ENCODE data around the gene TMEM256. TPM values are rescaled to one million over a fixed set of nuclear protein-coding genes. Genes with fewer than 3 reads are reported as not detected.

The TMEM256 gene
- total RNA-seq, 4 donors from 2014 or later = 45.8 to 98.2 (median 83.2) TPM

DNA sequence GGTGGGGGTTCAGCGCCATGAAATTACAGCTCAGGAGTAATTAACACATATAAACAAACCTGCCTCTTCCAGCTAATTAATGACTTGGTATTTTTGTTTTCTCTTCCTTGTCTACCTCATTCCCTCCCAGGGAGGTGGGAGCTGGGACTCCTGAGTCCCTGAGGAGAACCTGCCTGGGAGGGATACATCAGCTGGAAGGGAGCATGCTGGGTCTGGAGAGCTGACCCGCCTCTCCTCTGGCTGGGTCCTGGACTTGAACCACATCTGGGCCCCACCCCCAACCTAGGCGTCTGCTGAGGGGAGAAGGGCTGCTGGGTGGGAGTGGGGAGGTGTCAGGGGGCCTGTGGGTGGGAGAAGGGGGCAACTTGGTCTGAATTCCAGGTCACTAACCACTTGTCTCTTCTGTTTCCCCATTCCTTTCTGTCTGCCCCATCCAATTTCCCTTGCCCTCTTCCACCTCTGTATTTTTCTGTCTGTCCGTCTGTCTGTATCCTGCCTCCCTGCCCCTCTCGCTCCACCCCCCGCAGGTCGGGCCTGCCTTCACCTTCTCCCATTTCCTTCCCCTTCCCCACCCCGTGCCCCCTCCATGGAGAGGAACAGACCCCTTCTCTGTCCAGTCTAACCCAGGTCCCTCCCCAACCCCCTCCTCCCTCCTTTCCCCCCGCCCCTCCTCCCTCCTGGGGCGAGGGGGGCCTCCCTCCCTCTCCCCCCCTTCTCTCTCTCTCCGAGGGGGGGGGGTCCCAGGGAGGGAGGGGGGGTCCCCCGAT is 3.8 kb upstream of the TMEM256 start, which contains the start of gene NLGN2:
NLGN2 (plus strand) TSS at position 361 of the 767 bp plus-strand sequence. CDS start 411 bp downstream, outside the sequence.
- DNase-seq (ENCODE audit: low spot score) (no peak), ATAC-seq (ENCODE audit: low FRiP score) (no peak)
- TF ChIP-seq, protein P1, sequence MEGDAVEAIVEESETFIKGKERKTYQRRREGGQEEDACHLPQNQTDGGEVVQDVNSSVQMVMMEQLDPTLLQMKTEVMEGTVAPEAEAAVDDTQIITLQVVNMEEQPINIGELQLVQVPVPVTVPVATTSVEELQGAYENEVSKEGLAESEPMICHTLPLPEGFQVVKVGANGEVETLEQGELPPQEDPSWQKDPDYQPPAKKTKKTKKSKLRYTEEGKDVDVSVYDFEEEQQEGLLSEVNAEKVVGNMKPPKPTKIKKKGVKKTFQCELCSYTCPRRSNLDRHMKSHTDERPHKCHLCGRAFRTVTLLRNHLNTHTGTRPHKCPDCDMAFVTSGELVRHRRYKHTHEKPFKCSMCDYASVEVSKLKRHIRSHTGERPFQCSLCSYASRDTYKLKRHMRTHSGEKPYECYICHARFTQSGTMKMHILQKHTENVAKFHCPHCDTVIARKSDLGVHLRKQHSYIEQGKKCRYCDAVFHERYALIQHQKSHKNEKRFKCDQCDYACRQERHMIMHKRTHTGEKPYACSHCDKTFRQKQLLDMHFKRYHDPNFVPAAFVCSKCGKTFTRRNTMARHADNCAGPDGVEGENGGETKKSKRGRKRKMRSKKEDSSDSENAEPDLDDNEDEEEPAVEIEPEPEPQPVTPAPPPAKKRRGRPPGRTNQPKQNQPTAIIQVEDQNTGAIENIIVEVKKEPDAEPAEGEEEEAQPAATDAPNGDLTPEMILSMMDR (IDR thresholded peaks at IDR 0.05) = no peak

DNA sequence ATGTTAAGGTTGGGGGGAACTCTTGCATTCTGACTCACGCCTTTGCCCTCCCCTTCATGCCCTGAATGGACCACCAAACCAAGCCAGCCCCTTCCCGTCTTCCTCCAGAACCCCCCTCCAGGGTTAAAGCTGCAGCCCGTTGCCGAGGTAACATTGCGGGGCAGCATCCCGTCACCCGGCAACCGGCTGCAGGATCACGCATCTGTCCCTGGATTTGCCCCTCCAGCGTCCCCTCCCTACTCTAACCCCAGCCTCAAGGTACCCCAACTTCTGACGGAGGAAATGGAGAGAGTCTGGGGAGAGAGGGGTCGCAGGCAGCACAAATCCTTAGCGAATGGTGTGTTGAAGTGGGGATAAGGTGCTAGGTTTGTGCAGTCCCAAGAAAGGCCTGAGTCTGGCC is 3.2 kb upstream of the TMEM256 start:
- no peak for DNase-seq (ENCODE audit: low spot score)
- ATAC-seq (ENCODE audit: low FRiP score) = no peak
- TF ChIP-seq, protein P1 (IDR thresholded peaks at IDR 0.05) = no peak

DNA sequence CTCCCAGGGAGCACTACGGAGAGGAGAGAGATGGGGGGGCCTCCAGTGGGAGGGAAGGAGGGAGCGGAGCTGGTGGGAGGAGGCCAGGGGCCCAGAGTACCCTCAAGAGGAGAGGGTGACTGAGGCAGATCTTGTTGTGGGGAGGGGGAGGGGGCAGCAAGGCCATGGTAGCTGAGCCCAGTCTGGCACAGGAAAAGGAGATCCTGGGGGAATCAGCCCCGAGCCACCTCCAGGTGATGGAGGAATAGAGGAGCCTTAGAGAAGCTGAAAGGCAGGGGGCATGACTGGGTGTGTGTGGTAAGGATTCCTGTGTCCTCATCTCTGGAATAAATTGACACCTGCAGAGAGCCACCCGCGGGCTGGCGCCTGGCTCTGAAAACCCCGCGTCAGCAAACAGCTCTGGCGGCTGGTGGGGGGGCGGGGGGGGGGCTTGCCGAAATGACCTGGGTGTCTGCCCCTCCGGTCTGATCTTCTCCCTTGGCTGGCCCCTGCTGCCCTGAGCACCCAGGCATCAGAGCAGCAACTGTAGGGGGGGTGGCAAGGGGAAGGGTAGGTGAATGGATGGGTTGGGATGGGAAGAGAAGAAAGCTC is 2.4 kb upstream of the TMEM256 start:
- ATAC-seq (ENCODE audit: low FRiP score) (no peak), DNase-seq (ENCODE audit: low spot score) (no peak)
- TF ChIP-seq, protein P1 (IDR thresholded peaks at IDR 0.05) = no peak

DNA sequence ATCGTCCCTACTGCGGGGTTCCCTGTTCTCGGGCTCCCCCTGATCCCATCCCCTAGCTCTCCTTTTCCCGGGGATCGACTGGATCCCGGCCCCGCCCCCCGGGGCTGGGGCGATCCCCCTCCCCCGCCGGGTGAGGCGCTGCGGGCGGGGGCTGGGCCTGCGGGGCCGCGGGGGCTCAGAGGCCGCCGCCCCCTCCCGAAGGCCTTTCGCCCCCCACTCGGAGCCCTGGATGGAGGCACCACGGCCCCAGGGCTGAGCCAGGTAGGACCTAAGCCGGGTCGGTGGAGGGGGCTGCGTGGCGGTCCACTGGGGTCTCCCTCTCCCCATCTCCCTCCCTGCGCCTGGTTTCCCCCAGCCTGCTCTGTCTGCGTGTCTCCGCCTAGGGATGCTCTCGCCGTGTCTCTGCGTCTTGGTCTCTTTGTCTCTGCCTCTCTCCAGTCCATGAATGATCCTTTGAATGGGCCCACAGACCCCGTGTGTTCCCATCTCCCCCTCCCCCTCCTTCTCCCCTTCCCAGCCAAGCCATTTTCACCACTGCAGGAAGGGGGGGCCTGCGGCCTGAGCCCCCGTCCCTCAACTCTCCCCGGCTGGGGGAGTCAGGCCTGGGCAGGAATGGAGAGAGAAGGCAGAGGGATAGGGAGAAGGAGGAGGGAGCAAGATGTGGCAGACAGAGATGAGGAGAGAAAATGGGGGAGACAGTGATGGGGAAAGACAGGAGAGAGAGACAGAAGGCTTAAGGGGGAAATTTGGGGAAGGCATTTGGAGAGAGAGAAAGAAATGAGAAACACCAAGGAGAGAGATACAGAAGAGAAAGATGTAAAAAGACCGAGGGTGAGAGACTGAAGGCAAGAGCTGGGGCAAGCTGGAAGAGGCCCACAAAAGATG is 1.7 kb upstream of the TMEM256 start:
- ATAC-seq (ENCODE audit: low FRiP score) (no peak), DNase-seq (ENCODE audit: low spot score) (no peak)
- TF ChIP-seq, protein P1 (IDR thresholded peaks at IDR 0.05) = no peak

DNA sequence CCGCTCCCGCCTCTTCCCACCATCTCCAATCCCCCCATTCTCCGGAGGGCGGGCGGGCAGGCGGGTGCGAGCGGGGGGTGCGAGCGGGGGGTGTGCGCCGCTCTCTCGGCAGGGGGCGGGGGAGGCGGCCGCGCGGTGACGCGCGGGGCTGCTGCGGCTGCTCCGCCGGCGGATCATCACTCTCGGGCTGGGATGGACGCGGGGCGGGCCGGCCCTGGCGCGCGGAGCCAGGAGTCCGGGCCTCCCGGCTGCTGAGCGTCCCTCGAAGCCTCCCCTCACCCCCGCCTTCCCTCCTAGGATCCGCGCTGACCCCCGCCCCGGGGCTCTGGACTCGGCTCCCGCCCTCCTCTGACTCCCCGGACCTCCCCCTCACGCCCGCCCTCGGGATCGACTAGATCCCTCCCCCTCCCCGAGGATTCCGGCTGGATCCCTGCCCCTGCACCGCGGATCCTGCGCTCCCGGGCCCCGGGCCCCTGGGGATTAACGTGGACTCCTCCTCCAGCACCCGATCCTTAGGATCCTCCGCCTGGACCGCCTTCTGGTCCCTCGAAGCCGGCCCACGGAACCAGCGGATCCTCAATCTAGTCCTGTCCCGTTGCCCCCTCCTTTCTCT is 946 bp upstream of the TMEM256 start:
- DNase-seq (ENCODE audit: low spot score) = no peak
- peak; percentile 50 for ATAC-seq (ENCODE audit: low FRiP score)
- TF ChIP-seq, protein P1 (IDR thresholded peaks at IDR 0.05) = no peak

DNA sequence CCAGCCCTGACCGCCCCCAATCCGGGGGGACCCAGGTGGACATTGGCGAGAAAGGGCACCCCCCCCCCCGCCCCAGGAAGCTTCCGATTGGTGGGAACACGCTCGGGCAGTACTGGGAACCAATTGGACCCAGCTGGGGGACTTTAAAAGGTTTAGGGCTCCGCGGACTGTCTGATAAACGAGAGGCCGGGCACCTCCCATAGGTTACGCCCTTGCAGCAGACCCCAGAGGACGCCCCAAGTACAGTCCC is 245 bp downstream of the TMEM256 start:
- DNase-seq (ENCODE audit: low spot score) (no peak), ATAC-seq (ENCODE audit: low FRiP score) (peak; percentile 63)
- TF ChIP-seq, protein P1 (IDR thresholded peaks at IDR 0.05) = no peak
